Keratinocyte (primary cell): ENCODE measurements around the gene ITGB1BP1.
"Not testable (repeated sequence)": the region's sequence is repeated elsewhere in the genome, so short reads cannot be mapped to it uniquely, and the experiment has no call there.

Experiments
- CTCF ChIP-seq, 3 experiments: IDR thresholded peaks in 1 of 3; conservative IDR thresholded peaks in 1 of 3; optimal IDR thresholded peaks in 1 of 3; 2 replicates in 2 of 3; 3 replicates in 1 of 3; pipeline versions ENCODE3 to v1.5.1; 2011; ENCODE audit warnings: low read length in 3 of 3, mild to moderate bottlenecking in 3 of 3, moderate library complexity in 2 of 3, control low read depth in 1 of 3, inconsistent platforms in 1 of 3; ENCODE audit not compliant: insufficient read depth in 2 of 3; ENCODE audit errors: extremely low read depth in 1 of 3
- EZH2 ChIP-seq: IDR thresholded peaks from one replicate; pipeline ENCODE4 v1.6.1; 2012; ENCODE audit warnings: inconsistent platforms, mild to moderate bottlenecking, low read length, moderate library complexity

GRCh38 chr2:9398251-9398650, 25.1 kb downstream of the ITGB1BP1 start:
- not testable (repeated sequence) for TF ChIP-seq CTCF (optimal IDR thresholded peaks at IDR 0.05 in 1 of 3, IDR thresholded peaks at IDR 0.05 in 1 of 3, conservative IDR thresholded peaks at IDR 0.05 in 1 of 3; ENCODE audit: extremely low read depth in 1 of 3, insufficient read depth in 2 of 3, low read length in 3 of 3); EZH2
